ENCODE data around the gene DENND1A. TPM values are rescaled to one million over a fixed set of nuclear protein-coding genes. Genes with fewer than 3 reads are reported as not detected.
"Not testable (repeated sequence)": the region's sequence is repeated elsewhere in the genome, so short reads cannot be mapped to it uniquely, and the experiment has no call there.

The DENND1A gene, protein sequence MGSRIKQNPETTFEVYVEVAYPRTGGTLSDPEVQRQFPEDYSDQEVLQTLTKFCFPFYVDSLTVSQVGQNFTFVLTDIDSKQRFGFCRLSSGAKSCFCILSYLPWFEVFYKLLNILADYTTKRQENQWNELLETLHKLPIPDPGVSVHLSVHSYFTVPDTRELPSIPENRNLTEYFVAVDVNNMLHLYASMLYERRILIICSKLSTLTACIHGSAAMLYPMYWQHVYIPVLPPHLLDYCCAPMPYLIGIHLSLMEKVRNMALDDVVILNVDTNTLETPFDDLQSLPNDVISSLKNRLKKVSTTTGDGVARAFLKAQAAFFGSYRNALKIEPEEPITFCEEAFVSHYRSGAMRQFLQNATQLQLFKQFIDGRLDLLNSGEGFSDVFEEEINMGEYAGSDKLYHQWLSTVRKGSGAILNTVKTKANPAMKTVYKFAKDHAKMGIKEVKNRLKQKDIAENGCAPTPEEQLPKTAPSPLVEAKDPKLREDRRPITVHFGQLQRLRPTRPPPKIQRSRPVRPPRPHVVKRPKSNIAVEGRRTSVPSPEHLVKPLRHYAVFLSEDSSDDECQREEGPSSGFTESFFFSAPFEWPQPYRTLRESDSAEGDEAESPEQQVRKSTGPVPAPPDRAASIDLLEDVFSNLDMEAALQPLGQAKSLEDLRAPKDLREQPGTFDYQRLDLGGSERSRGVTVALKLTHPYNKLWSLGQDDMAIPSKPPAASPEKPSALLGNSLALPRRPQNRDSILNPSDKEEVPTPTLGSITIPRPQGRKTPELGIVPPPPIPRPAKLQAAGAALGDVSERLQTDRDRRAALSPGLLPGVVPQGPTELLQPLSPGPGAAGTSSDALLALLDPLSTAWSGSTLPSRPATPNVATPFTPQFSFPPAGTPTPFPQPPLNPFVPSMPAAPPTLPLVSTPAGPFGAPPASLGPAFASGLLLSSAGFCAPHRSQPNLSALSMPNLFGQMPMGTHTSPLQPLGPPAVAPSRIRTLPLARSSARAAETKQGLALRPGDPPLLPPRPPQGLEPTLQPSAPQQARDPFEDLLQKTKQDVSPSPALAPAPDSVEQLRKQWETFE
- polyA plus RNA-seq (2011; rRNA removed) (13.7 and 16.2 TPM in 2 replicates), polyA minus RNA-seq (2011; rRNA and poly(A)+ RNA removed) (22.7 and 30.1 TPM in 2 replicates)

DNA sequence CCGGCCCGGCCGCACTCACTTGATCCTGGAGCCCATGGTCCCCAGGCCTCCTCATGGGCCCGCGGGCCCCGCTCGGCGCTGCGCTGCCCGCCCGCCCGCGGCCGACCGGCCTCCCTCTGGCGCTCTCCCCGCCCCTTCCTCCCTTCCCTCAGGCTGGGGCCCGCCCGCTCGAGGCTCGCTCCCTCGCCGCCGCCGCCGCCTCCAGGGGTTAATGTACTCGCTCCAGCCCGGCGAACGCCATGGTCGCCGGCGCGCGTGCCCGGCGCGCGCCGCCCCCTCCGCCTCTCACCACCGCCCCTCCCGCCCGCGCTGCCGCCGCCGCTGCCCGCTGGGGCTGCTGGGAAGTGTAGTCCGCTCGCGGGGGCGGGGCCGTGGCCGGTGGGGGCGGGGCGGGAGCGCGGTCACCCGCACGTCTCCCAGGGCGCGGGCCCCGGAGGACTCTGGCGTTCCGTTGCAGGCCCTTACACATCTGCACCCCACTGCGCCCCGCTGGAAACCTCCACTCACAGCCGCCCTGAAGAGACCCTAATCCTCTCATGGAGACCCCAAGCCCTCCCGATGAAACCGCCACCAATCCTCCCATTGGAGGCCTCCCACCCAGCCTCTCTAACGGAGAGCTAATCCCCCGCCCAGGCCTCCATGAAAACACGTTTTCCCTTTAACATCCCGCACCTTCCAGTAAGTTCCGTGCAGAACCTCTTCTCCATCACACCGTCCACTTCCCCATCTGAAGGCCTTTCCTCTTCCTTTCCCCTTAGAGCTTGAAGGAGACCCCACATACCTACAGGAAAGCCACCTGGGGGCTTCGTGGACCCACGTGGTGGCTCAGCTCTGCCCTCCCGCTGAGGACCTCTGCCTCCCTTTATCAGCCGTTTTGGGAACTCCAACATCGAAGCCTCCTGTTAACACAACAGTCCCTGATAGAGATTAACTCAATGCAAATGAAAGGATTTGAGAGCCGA lies at the start of gene DENND1A:
Gene DENND1A, minus strand, starts transcription at position 257 of the 962 bp plus-strand sequence. Its CDS starts 221 bp downstream, at position 36.
- ChIA-PET CTCF (no interaction called here), POLR2A (no interaction called here)
- Histone ChIP-seq H3K27me3 (ENCODE audit: control insufficient read depth, insufficient read depth, low read length) (no peaks in the 10 kb centered on the region), H3K4me3 (ENCODE audit: low read depth, low read length) (peak within 1 kb of the TSS; percentile 73), H3K9me3 (ENCODE audit: control insufficient read depth, insufficient read depth, low read length) (no peaks in the 10 kb centered on the region; the same call in 1 of the 2 replicates), H3K27ac (ENCODE audit: low read depth, low read length) (peak within 1 kb of the TSS; percentile 11)
- DNase-seq (ENCODE audit: low read depth, low spot score) = peak; percentile 43
- TF ChIP-seq, protein P1, sequence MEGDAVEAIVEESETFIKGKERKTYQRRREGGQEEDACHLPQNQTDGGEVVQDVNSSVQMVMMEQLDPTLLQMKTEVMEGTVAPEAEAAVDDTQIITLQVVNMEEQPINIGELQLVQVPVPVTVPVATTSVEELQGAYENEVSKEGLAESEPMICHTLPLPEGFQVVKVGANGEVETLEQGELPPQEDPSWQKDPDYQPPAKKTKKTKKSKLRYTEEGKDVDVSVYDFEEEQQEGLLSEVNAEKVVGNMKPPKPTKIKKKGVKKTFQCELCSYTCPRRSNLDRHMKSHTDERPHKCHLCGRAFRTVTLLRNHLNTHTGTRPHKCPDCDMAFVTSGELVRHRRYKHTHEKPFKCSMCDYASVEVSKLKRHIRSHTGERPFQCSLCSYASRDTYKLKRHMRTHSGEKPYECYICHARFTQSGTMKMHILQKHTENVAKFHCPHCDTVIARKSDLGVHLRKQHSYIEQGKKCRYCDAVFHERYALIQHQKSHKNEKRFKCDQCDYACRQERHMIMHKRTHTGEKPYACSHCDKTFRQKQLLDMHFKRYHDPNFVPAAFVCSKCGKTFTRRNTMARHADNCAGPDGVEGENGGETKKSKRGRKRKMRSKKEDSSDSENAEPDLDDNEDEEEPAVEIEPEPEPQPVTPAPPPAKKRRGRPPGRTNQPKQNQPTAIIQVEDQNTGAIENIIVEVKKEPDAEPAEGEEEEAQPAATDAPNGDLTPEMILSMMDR (IDR thresholded peaks at IDR 0.05; ENCODE audit: low read depth, low read length) = no peak

DNA sequence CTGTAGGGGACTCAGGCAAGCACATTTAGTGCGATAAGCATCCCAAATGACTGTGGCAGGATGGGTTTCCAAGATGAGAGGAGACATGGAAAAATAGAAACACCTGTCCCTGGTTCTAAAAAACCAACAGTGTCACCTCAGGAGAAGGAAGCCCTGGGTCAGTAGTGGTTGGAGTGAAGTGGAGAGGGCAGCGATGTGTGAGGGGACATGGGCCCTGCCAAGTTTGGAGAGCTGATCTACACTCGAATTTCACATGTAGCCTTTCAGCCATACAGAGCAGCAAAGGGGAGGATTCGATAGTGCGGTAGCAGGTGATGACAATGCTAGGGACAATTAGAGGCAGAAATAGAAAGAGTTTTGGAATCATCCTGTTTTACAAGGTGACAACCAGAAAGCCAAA lies 49.1 kb upstream of the DENND1A start:
- POLR2A ChIA-PET = no interaction called here
- Histone ChIP-seq H3K9me3 (ENCODE audit: control insufficient read depth, insufficient read depth, low read length) (no peaks in the 10 kb centered on the region; the same call in 1 of the 2 replicates), H3K27ac (ENCODE audit: low read depth, low read length) (no peak overlapping the region), H3K4me3 (ENCODE audit: low read depth, low read length) (no peak overlapping the region), H3K27me3 (ENCODE audit: control insufficient read depth, insufficient read depth, low read length) (peaks cover 22% of the 10 kb centered on the region)
- TF ChIP-seq, protein P1 (IDR thresholded peaks at IDR 0.05; ENCODE audit: low read depth, low read length) = no peak
- DNase-seq (ENCODE audit: low read depth, low spot score) = no peak
- CTCF ChIA-PET = no interaction called here

DNA sequence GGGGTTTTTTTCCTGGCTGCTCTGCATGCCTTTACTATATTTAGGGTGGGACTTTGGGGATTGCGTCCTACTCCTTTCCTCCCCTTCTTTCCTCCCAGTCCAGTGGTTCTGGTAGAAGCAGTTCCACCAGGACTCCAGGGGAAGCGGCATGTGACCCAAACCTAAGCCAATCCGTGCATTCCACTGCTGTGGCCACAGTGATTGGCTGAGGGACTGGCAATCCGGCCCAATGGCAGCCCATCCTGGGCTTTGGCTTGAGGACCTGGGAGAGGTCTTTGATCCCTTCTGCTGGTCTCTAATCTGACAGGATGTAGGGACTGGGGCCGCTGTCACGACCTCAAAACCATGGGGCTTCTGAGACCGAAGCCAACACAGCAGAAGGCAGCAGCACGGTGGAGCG lies 46.7 kb upstream of the DENND1A start:
- H3K27ac ChIP-seq (ENCODE audit: low read depth, low read length); POLR2A ChIA-PET; DNase-seq (ENCODE audit: low read depth, low spot score); CTCF ChIA-PET; H3K4me3 ChIP-seq (ENCODE audit: low read depth, low read length): not testable (repeated sequence)
- Histone ChIP-seq H3K27me3 (ENCODE audit: control insufficient read depth, insufficient read depth, low read length) (peaks cover 13% of the 10 kb centered on the region), H3K9me3 (ENCODE audit: control insufficient read depth, insufficient read depth, low read length) (peaks cover 19% of the 10 kb centered on the region)

DNA sequence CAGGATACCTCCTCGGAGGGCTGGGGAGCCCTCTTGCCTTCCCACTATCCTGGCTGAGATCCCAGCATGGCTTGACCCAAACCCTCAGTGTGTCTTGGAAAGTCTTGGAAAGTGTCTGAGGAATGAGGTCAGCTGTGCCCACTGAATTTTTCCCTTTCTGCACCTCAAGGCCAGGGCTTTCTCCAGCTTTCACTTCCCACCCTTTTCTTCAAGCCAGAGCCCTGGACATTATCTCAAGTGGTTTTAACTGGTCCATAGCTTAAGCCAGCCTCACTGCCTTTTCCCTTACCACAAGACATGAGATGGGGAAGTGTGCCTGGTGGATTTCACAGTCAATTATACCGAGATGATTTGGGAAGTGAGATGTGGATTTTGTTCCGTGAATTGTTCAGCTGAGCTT lies 45.9 kb upstream of the DENND1A start:
- H3K9me3 ChIP-seq (ENCODE audit: control insufficient read depth, insufficient read depth, low read length) = peaks cover 19% of the 10 kb centered on the region
- peaks cover 7% of the 10 kb centered on the region for H3K27me3 ChIP-seq (ENCODE audit: control insufficient read depth, insufficient read depth, low read length)
- TF ChIP-seq, protein P1 (IDR thresholded peaks at IDR 0.05; ENCODE audit: low read depth, low read length) = no peak
- no peak overlapping the region for H3K27ac ChIP-seq (ENCODE audit: low read depth, low read length)
- no peak overlapping the region for H3K4me3 ChIP-seq (ENCODE audit: low read depth, low read length)
- POLR2A ChIA-PET = no interaction called here
- CTCF ChIA-PET = no interaction called here
- DNase-seq (ENCODE audit: low read depth, low spot score) = no peak

DNA sequence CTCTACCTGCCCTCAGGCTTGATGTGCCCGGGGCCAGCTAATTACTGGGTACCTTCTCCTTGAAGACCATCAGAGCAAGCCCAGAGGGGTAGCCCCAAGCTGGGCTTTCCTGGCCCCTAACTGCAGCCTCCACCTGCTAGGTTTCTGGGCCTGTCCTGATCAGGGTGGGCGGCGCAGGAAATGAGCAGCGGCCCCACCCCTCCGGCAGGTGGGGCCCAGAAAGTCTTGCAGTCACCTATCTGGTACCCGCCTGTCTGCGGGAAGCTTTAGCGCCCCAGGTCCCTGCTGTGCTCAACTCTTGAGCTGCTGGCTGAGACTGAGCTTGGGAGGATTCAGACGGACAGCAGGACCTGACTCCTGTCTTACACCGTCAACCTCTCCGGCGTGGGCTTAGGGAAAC lies 44.5 kb upstream of the DENND1A start:
- Histone ChIP-seq H3K27me3 (ENCODE audit: control insufficient read depth, insufficient read depth, low read length) (peaks cover 4% of the 10 kb centered on the region), H3K9me3 (ENCODE audit: control insufficient read depth, insufficient read depth, low read length) (peaks cover 19% of the 10 kb centered on the region), H3K4me3 (ENCODE audit: low read depth, low read length) (no peak overlapping the region), H3K27ac (ENCODE audit: low read depth, low read length) (no peak overlapping the region)
- TF ChIP-seq, protein P1 (IDR thresholded peaks at IDR 0.05; ENCODE audit: low read depth, low read length) = no peak
- ChIA-PET POLR2A (no interaction called here), CTCF (no interaction called here)
- no peak for DNase-seq (ENCODE audit: low read depth, low spot score)
